SKM-1 treated with dmso at 0.1 percent for 144 hours (cell line): Measurements from ENCODE around the gene SLCO2A1.

Source experiments
- DNase-seq: peaks from one replicate; lab custom pipeline; 2025; ENCODE audit not compliant: unreplicated experiment; lab: John Stamatoyannopoulos, UW

Gene SLCO2A1

GRCh38 chr3:133956353-133956752 is 73.4 kb downstream of the SLCO2A1 start:
- no peak for DNase-seq

- no peak for DNase-seq
Measured at GRCh38 chr3:133955892-133956291, 73.8 kb downstream of the SLCO2A1 start.

- no peak for DNase-seq
Measured at GRCh38 chr3:133954717-133955360, 74.9 kb downstream of the SLCO2A1 start.

- no peak for DNase-seq
Measured at GRCh38 chr3:133953297-133953696, 76.4 kb downstream of the SLCO2A1 start.

- no peak for DNase-seq
Measured at GRCh38 chr3:133949438-133949837, 80.3 kb downstream of the SLCO2A1 start.

GRCh38 chr3:133948996-133949395 is 80.7 kb downstream of the SLCO2A1 start:
- no peak for DNase-seq

GRCh38 chr3:133948131-133948810 is 81.5 kb downstream of the SLCO2A1 start:
- DNase-seq: no peak

- DNase-seq: no peak
Measured at GRCh38 chr3:133945381-133946095, 84.2 kb downstream of the SLCO2A1 start.

- DNase-seq: no peak
Measured at GRCh38 chr3:133944641-133945380, 84.9 kb downstream of the SLCO2A1 start.

- DNase-seq: no peak
Measured at GRCh38 chr3:133944181-133944580, 85.5 kb downstream of the SLCO2A1 start.

GRCh38 chr3:133943639-133944141 is 86.0 kb downstream of the SLCO2A1 start:
- peak; percentile 50 for DNase-seq

- no peak for DNase-seq
Measured at GRCh38 chr3:133943031-133943535, 86.6 kb downstream of the SLCO2A1 start.

GRCh38 chr3:133941415-133941821 is 88.3 kb downstream of the SLCO2A1 start:
- no peak for DNase-seq

GRCh38 chr3:133940536-133940935 is 89.2 kb downstream of the SLCO2A1 start:
- DNase-seq: no peak

GRCh38 chr3:133939463-133939835 is 90.3 kb downstream of the SLCO2A1 start:
- DNase-seq: no peak

GRCh38 chr3:133938770-133939462 is 90.8 kb downstream of the SLCO2A1 start:
- DNase-seq: no peak

GRCh38 chr3:133937756-133938601 is 91.7 kb downstream of the SLCO2A1 start:
- no peak for DNase-seq

GRCh38 chr3:133937061-133937686 is 92.6 kb downstream of the SLCO2A1 start:
- no peak for DNase-seq
